Measurements from ENCODE around the gene ELP4.

The ELP4 gene

GRCh38 chr11:31822175-31822926, 312.8 kb downstream of the ELP4 start:
- DNase-seq (ENCODE audit: low spot score), result no peak
- no peak for TF ChIP-seq CTCF (IDR thresholded peaks at IDR 0.05)
- Histone ChIP-seq H3K4me3 (no peak overlapping the region), H3K27ac (no peak overlapping the region)

GRCh38 chr11:31822927-31823643, 313.5 kb downstream of the ELP4 start:
- H3K4me3 ChIP-seq, result no peak overlapping the region
- TF ChIP-seq CTCF (IDR thresholded peaks at IDR 0.05), result no peak
- no peak overlapping the region for H3K27ac ChIP-seq
- no peak for DNase-seq (ENCODE audit: low spot score)

- no peak overlapping the region for H3K4me3 ChIP-seq
- H3K27ac ChIP-seq, result no peak overlapping the region
- no peak for DNase-seq (ENCODE audit: low spot score)
- no peak for TF ChIP-seq CTCF (IDR thresholded peaks at IDR 0.05)
These were observed 314.2 kb downstream of the ELP4 start for GRCh38 chr11:31823644-31824331.

- Histone ChIP-seq H3K27ac (no peak overlapping the region), H3K4me3 (no peak overlapping the region)
- DNase-seq (ENCODE audit: low spot score), result no peak
- TF ChIP-seq CTCF (IDR thresholded peaks at IDR 0.05), result no peak
These were observed 314.8 kb downstream of the ELP4 start for GRCh38 chr11:31824332-31824878.

- Histone ChIP-seq H3K27ac (no peak overlapping the region), H3K4me3 (no peak overlapping the region)
- no peak for TF ChIP-seq CTCF (IDR thresholded peaks at IDR 0.05)
- no peak for DNase-seq (ENCODE audit: low spot score)
These were observed 315.6 kb downstream of the ELP4 start for GRCh38 chr11:31824879-31825837.

GRCh38 chr11:31825838-31826484, 316.4 kb downstream of the ELP4 start:
- DNase-seq (ENCODE audit: low spot score), result no peak
- TF ChIP-seq CTCF (IDR thresholded peaks at IDR 0.05), result no peak
- Histone ChIP-seq H3K27ac (no peak overlapping the region), H3K4me3 (no peak overlapping the region)

All from coronary artery (tissue), 2 donors.